Transverse colon (tissue), 3 donors: ENCODE measurements around the gene CHID1.

Experiments
- CTCF ChIP-seq, 5 experiments: fragments of 200-600 bp in 3 of 5; fragments of 450-650 bp in 2 of 5; sonication (generic) in 3 of 5; IDR thresholded peaks; 1 replicate in 2 of 5; 2 replicates in 3 of 5; pipeline ENCODE4 v1.5.1; 2016 to 2017; ENCODE audit warnings: antibody characterized with exemption in 5 of 5, inconsistent platforms in 3 of 5, mild to moderate bottlenecking in 2 of 5, moderate library complexity in 1 of 5
- POLR2A ChIP-seq: fragments of 450-650 bp; IDR thresholded peaks from one replicate; pipeline ENCODE4 v1.6.1; 2016; ENCODE audit warnings: antibody characterized with exemption, mild to moderate bottlenecking, moderate library complexity

- TF ChIP-seq CTCF (IDR thresholded peaks at IDR 0.05) (no peak), POLR2A (no peak)
Measured at GRCh38 chr11:876545-876944, 34.1 kb downstream of the CHID1 start.
